MG63 (cell line): ENCODE data around the gene PPP1R2. TPM values are rescaled to one million over a fixed set of nuclear protein-coding genes. Genes with fewer than 3 reads are reported as not detected.
"Not testable (repeated sequence)": the region's sequence is repeated elsewhere in the genome, so short reads cannot be mapped to it uniquely, and the experiment has no call there.

Experiments used
- DNase-seq: peaks from one replicate; pipeline ENCODE4 v3.0.0-alpha.2; 2020
- H3K27me3 ChIP-seq: fragments of 250-450 bp; sonication (Bioruptor Pico); 2 replicates; pipeline ENCODE4 v1.5.1; 2020; ENCODE audit warnings: mild to moderate bottlenecking, moderate library complexity
- H3K36me3 ChIP-seq: fragments of 250-450 bp; sonication (Bioruptor Pico); 2 replicates; pipeline ENCODE4 v1.5.1; 2020; ENCODE audit warnings: mild to moderate bottlenecking, moderate library complexity
- H3K4me3 ChIP-seq: fragments of 250-450 bp; sonication (Bioruptor Pico); 2 replicates; pipeline ENCODE4 v1.5.1; 2020; ENCODE audit warnings: mild to moderate bottlenecking, moderate library complexity
- H3K9me3 ChIP-seq: fragments of 250-450 bp; sonication (Bioruptor Pico); 2 replicates; pipeline ENCODE4 v1.5.1; 2020; ENCODE audit warnings: mild to moderate bottlenecking, moderate library complexity
- total RNA-seq: library from RNA; depleted of rRNA; stranded (reverse); fragments of >200 nt; shearing (Covaris generic); gene quantifications from 2 replicates; pipeline ENCODE4 v1.2.3, GENCODE V29; 2014; ENCODE audit warnings: low replicate concordance

PPP1R2 gene
- total RNA-seq, 1 experiment from 2014 or later, result 30.9 TPM

DNA sequence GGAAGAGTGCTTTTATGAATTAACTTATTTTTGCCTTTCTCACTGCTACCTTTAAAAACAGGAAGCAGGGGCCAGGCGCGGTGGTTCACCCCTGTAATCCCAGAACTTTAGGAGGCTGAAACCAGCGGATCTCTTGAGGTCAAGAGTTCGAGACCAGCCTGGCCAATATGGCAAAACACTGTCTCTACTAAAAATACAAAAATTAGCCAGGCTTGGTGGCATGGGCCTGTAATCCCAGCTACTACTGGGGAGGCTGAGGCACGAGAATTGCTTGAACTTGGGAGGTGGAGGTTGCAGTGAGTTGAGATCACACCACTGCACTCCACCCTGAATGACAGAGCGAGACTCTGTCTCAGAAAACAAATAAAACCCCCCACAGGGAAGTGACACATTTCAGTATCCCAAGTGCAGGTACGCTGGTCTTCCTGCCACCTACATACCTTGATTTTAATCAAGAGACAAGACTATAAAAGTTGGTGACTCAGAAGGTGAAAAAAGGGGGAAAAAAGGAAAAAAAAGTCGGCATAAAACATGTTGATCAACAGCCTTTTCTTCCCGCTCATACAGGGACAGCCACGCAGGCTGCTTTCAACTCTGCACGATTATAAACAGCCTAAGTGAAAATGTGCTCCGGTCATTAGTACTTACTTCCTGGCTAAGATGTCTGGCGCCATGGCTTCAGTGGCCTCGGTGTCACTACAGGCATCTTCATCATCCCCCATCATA is 18.8 kb downstream of the PPP1R2 start:
- Histone ChIP-seq H3K27me3 (no peaks in the 10 kb centered on the region), H3K36me3 (peaks cover 3% of the 10 kb centered on the region), H3K9me3 (no peaks in the 10 kb centered on the region), H3K4me3 (no peak overlapping the region)
- no peak for DNase-seq

DNA sequence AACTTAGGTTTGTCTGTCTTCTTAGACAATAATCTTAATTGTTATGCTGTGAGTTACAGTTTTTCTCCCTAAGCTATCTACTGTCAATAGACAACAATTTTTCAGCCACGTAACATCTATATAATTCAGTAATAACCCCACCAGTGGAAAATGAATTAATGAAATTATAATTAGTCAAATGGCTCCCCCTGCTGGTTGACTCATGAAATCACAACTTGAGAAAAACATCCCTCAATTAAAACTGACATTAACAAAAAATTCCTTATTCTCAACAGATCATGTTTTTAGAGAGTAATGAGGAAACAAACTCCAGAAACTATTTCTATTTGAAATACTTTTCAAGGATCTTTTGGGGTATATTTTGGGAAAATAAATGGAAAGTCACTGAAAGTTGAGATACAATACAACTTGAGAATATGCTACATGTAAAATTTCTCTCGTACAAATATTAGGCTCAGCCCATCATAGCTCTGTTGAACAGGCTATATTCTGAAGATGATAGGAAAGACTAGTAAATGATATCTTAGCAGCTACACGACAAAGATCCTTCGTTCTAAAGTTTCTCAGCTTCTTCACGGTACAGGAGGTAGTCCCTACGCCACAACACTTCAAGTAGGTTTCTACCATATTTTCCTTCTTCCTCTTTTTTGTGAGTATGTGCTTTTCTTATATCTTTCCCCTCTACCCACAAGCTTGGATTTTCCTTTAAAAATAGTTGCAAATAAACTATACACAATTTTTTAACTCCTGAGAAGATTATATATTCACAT is 20.7 kb downstream of the PPP1R2 start:
- DNase-seq, result no peak
- Histone ChIP-seq H3K36me3 (peaks cover 3% of the 10 kb centered on the region), H3K4me3 (no peak overlapping the region), H3K27me3 (no peaks in the 10 kb centered on the region), H3K9me3 (no peaks in the 10 kb centered on the region)

DNA sequence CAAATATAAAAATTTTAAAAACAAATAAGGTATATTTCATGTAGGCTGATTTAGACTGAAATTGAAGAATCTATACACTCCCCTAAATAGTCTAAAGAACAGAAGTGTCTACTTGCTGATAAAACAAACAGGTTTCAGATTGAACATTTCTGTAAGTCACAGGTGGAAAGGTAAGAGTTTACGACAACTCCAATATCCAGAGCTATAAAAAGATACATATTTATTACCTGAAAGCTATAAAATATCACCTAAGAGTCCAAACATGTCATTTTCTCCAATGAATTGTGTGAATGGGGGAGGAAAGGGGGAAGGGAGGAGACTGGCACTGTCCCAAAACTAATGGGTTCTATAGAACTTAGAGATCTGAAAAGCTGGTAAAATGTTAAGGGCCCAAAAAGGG is 26.1 kb downstream of the PPP1R2 start:
- no peaks in the 10 kb centered on the region for H3K27me3 ChIP-seq
- no peak for DNase-seq
- H3K9me3 ChIP-seq, result no peaks in the 10 kb centered on the region
- H3K36me3 ChIP-seq, result peaks cover 11% of the 10 kb centered on the region; the same call in 1 of the 2 replicates
- no peak overlapping the region for H3K4me3 ChIP-seq

DNA sequence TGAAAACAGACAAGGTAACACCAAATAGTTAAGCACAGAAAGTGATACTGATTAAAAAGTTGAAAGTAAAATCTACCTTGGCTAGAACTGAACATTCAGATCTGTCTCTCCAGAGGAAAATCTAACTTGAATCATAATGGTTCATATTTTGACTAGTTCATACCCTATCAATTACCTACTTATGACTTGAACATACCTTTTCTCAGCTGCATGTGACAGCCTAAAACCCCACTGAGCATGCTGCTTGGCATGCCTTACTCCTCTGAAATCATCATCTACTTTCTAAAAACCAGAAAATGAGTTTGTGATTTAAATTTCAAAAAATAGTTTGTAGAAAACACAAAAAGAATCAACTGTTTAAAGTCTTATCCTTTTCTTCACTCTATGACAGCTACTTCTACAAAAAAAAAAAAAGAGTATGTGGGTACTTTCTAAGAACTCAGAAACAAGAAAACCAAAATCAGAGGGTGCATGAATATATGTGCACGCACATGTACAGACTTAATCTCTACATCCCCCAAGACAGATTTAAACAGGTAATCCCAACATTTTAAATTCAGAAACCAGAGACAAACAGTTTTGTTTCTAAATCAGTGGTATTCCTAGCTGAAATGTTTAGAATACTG is 28.4 kb downstream of the PPP1R2 start:
- H3K9me3 ChIP-seq, DNase-seq: not testable (repeated sequence)

DNA sequence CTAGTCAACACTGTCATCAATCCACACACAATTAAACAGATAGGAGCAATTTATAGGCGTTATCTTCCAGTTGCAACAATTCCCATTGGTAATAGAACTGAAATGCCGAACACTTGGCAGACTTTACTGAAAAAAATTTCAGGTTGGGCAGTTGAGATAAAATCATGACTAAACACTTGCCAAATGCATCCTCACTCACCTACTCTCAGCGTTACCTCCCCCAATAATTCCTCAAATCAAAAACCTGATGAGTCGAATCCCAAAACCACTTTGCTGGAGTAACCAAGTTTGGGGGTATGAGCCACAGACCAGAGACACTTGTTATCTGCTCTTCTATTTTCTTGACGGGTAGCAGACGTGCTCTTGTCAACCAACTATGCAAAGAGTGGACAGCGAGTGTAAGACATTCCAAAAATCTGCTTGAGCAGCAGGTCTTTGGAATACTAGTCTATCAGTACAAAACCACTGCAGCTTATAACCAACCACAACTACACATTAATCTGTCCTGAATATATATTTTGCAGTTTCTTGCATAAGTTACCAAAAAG is 30.3 kb downstream of the PPP1R2 start:
- Histone ChIP-seq H3K27me3 (no peaks in the 10 kb centered on the region), H3K4me3 (no peak overlapping the region), H3K9me3 (no peaks in the 10 kb centered on the region), H3K36me3 (peaks cover 11% of the 10 kb centered on the region; the same call in 1 of the 2 replicates)
- DNase-seq, result no peak

More for the DNA sequence above, 28.4 kb downstream of the PPP1R2 start:
- H3K27me3 ChIP-seq, H3K4me3 ChIP-seq: not testable (repeated sequence)
- peaks cover 11% of the 10 kb centered on the region; the same call in 1 of the 2 replicates for H3K36me3 ChIP-seq

DNA sequence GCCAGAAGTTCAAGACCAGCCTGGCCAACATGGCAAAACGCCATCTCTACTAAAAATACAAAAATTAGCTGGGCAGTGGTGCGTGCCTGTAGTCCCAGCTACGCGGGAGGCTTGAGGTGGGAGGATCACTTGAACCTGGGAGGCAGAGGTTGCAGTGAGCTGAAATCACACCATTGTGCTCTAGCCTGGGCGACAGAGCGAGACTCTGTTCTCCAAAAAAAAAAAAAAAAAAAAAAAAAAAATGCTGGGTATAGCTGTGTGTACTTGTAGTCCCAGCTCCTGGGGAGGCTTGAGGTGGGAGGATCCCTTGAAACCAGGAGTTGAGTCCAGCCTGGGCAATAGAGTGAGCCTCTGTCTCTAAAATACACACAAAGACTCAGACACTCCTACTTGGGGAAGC is 32.0 kb downstream of the PPP1R2 start:
- Histone ChIP-seq H3K4me3 (no peak overlapping the region), H3K27me3 (no peaks in the 10 kb centered on the region), H3K36me3 (peaks cover 4% of the 10 kb centered on the region; the same call in 1 of the 2 replicates), H3K9me3 (no peaks in the 10 kb centered on the region)
- DNase-seq, result no peak

DNA sequence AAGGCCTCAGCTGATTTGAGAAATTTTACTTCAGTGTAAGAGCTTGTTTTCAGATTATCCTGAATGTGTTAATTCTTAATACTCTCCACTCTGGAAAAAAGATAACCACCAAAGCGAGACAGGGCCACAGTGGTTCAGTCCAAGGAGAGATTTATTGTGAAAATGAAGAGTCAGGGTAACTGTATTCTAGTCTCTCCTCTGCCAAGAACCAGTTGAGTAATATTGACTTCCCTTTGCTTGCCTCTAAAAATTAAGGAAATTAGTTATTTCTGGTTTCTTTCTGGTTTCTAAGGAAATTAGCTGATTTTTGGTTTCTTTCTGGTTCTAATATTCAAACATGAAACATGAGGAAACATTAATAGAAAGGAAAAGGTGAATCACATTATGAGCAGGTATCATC is 34.9 kb downstream of the PPP1R2 start:
- Histone ChIP-seq H3K36me3 (no peaks in the 10 kb centered on the region; the same call in 1 of the 2 replicates), H3K9me3 (no peaks in the 10 kb centered on the region), H3K4me3 (no peak overlapping the region), H3K27me3 (no peaks in the 10 kb centered on the region)
- no peak for DNase-seq

DNA sequence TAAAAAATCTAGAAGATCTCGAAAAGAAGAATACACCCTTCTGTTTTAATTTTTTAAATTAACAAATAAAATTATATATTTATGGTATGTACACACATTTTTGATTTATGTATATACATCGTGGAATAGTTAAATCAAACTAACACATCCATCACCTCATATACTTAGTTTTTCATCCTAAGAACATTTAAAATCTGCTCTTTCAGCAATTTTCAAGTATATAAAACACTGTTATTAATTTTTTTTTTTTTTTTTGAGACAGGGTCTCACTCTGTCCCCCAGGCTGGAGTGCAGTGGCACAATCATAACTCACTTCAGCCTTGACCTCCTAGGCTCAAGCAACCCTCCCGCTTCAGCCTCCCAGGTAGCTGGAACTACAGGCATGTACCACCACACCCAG is 67.5 kb downstream of the PPP1R2 start:
- Histone ChIP-seq H3K36me3 (no peaks in the 10 kb centered on the region), H3K9me3 (no peaks in the 10 kb centered on the region), H3K27me3 (peaks cover 18% of the 10 kb centered on the region), H3K4me3 (no peak overlapping the region)
- no peak for DNase-seq

DNA sequence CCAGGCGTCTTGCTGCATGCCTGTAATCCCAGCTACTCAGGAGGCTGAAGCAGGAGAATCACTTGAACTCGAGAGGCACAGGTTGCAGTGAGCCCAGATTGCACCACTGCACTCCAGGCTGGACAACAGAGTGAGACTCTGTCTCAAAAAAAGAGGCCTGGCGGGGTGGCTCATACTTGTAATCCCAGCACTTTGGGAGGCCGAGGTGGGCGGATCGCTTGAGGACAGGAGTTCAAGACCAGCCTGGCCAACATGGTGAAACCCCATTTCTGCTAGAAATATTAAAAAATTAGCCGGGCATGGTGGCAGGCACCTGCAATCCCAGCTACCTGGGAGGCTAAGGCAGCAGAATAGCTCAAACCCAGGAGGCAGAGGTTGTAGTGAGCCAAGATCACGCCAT is 68.0 kb downstream of the PPP1R2 start:
- peaks cover 18% of the 10 kb centered on the region for H3K27me3 ChIP-seq
- H3K36me3 ChIP-seq, H3K4me3 ChIP-seq, DNase-seq, H3K9me3 ChIP-seq: not testable (repeated sequence)

DNA sequence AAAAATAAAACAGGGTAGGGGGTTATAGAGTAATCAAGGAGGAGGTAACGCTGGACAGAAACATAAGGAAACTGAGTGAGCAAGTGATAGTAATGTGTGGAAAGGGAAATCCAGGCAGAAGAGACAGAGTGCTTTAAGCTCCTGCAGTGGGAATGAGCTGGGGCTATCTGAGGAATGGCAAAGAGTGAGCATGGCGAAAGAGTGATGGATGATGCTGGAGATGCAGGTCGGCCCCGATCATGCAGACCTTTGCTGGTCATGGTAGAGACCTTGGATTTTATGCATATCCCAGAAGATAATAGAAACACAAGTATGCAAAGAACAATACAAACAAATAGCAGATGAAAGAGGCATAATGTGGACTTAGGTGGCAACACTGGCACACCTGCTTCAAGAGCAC is 74.3 kb downstream of the PPP1R2 start:
- no peak for DNase-seq
- peaks cover 8% of the 10 kb centered on the region; the same call in 1 of the 2 replicates for H3K9me3 ChIP-seq
- peaks cover 3% of the 10 kb centered on the region for H3K27me3 ChIP-seq
- no peak overlapping the region for H3K4me3 ChIP-seq
- H3K36me3 ChIP-seq, result no peaks in the 10 kb centered on the region

DNA sequence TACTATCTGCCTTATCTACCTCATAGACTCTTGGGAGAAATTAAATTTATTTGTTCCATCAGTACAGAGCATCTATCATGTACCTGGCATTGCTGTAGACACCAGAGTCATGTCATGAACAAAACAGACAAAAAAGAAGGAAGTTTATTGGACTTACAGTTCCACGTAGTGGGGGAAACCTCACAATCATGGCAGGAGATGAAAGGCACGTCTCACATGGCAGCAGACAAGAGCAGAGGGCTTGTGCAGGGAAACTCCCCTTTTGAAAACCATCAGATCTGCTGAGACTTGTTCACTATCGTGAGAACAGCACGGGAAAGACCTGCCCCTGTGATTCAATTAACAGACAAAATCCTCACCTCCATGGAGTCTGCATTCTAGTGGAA is 74.7 kb downstream of the PPP1R2 start:
- no peak for DNase-seq
- Histone ChIP-seq H3K27me3 (peaks cover 3% of the 10 kb centered on the region), H3K36me3 (no peaks in the 10 kb centered on the region), H3K4me3 (no peak overlapping the region), H3K9me3 (peaks cover 8% of the 10 kb centered on the region; the same call in 1 of the 2 replicates)

DNA sequence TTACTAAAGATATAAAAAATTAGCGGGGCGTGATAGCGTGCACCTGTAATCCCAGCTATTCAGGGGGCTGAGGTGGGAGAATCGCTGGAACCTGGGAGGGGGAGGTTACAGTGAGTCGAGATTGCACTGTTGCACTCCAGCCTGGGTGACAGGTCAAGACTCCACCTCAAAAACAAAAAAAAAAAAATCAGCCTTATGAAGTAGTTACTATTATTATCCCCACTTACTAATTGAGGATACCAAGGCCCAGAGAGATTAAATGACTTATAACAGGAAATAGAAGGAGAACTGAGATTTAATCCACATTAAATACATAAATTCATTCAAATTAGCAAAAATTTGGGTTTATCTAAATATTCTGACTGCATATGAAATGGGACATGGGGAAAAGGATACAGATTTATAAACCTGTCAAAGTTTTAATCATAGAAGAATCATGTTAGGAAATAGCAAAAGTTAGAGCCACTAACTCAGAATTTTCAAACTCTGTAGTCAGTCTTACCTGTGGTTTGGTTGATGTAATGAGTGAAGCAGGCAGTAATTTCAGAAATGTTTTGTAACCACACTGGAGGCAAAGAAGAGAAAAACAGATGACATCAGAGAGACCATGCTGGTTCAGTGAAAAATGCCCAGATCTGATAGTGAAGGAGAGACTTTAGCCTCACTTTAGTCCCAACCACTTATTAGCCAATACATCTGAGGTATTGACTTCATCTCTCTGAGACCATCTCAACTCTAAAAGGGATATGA is 75.3 kb downstream of the PPP1R2 start:
- no peak for DNase-seq
- Histone ChIP-seq H3K27me3 (peaks cover 3% of the 10 kb centered on the region), H3K9me3 (peaks cover 8% of the 10 kb centered on the region; the same call in 1 of the 2 replicates), H3K36me3 (no peaks in the 10 kb centered on the region), H3K4me3 (no peak overlapping the region)

DNA sequence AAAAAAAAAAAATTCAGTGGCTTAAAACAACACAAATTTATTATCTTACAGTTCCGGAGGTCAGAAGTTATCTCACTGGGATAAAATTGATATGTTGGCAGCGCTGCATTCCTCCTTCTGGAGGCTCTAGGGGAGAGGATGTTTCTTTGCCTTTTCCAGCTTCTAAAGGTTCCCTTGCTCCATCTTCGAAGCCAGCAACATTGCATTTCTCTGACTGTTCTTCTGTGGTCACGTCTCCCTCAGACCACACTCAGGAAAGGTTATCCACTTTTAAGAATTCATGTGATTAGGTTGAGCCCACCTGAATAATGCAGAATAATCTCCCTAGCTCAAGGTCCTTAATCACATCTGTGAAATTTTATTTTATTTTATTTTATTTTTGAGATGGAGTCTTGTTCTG is 76.9 kb downstream of the PPP1R2 start:
- H3K9me3 ChIP-seq, result peaks cover 8% of the 10 kb centered on the region; the same call in 1 of the 2 replicates
- DNase-seq, result no peak
- no peak overlapping the region for H3K4me3 ChIP-seq
- H3K36me3 ChIP-seq, result no peaks in the 10 kb centered on the region
- H3K27me3 ChIP-seq, result no peaks in the 10 kb centered on the region; the same call in 1 of the 2 replicates
